Lower leg skin (tissue), 4 donors: ENCODE measurements around the gene TRPM2. TPM values are rescaled to one million over a fixed set of nuclear protein-coding genes. Genes with fewer than 3 reads are reported as not detected.

ENCODE experiments used
- DNase-seq, 2 donors: peaks; one replicate each; pipeline ENCODE4 v3.0.0-alpha.2; 2019; ENCODE audit warnings: low spot score in 2 of 2
- H3K4me3 ChIP-seq: fragments of 200-600 bp; sonication (generic); 2 replicates; pipeline ENCODE4 v1.5.1; 2017; ENCODE audit warnings: mild to moderate bottlenecking, low read depth; ENCODE audit not compliant: poor library complexity, severe bottlenecking
- POLR2A ChIP-seq, 2 donors: fragments of 450-650 bp; IDR thresholded peaks; one replicate each; pipeline ENCODE4 v1.6.1; 2016 to 2017; ENCODE audit warnings: antibody characterized with exemption in 2 of 2, mild to moderate bottlenecking in 1 of 2, moderate library complexity in 1 of 2
- WGBS, 2 donors: methylation state at CpG; one replicate each; pipeline ENCODE4 v1.1.5; 2018; 5-methylcytosine and 5-hydroxymethylcytosine counted together
- intact Hi-C: fragments of 100-400 bp; cut with DNase I; formaldehyde crosslinking; loops from one replicate; pipeline ENCODE4 v1.15.0; 2023; ENCODE audit warnings: low total_unique reads
- total RNA-seq, 4 donors: library from RNA; depleted of rRNA; stranded (reverse); fragments of >200 nt; gene quantifications; one replicate each; pipeline ENCODE4 v1.1.0, GENCODE V29; 2016
- TF ChIP-seq, protein P1 (sequence below), 3 donors: fragments of 450-650 bp; IDR thresholded peaks; one replicate each; pipeline ENCODE4 v1.5.1; 2016; ENCODE audit warnings: antibody characterized with exemption in 3 of 3, mild to moderate bottlenecking in 3 of 3, moderate library complexity in 2 of 3

Gene TRPM2
- total RNA-seq, 4 donors from 2014 or later, result 1.9 to 9.4 (median 2.2) TPM

- intact Hi-C loops, result no loop called here
- TF ChIP-seq POLR2A (IDR thresholded peaks at IDR 0.05), result no peak
- TF ChIP-seq, protein P1, sequence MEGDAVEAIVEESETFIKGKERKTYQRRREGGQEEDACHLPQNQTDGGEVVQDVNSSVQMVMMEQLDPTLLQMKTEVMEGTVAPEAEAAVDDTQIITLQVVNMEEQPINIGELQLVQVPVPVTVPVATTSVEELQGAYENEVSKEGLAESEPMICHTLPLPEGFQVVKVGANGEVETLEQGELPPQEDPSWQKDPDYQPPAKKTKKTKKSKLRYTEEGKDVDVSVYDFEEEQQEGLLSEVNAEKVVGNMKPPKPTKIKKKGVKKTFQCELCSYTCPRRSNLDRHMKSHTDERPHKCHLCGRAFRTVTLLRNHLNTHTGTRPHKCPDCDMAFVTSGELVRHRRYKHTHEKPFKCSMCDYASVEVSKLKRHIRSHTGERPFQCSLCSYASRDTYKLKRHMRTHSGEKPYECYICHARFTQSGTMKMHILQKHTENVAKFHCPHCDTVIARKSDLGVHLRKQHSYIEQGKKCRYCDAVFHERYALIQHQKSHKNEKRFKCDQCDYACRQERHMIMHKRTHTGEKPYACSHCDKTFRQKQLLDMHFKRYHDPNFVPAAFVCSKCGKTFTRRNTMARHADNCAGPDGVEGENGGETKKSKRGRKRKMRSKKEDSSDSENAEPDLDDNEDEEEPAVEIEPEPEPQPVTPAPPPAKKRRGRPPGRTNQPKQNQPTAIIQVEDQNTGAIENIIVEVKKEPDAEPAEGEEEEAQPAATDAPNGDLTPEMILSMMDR (IDR thresholded peaks at IDR 0.05), result no peak
Measured at GRCh38 chr21:44423941-44424607, 70.7 kb downstream of the TRPM2 start.

DNA sequence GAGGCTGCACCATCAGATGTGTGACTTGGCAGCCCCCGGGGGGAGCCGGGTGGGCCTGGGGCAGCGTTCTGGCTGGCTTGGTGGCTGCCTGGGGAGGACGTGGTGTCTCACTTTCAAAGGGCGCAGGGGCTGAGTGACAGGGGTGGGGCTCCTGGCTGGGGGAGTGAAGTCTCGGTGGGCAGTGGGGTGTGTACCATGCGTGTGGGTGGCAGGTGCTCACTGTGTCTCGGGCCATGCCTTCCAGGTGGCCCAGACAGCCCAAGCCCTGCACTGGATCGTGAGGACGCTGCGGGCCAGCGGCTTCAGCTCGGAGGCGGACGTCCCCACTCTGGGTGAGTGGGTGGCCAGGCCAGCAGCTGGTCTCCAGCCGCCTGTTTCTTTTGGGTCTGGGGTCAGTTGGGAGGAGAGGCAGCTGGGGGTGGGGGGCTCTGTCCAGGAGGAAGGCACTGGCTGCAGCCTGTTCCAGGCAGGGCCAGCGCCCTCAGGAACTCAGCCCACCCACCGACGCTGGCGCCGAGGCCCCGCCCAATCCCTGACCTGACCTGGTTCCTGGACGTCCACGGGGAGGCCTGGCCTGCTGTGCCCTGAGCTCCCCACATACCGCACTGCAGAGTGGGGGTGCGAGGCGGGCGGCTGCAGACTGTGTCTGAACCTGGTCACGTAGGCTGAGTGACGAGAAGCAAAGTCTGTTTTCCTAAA, 71.3 kb downstream of the TRPM2 start:
- 64 to 83% methylated on average over 12 to 25 of the region's 30 CpGs for WGBS, 2 donors
- intact Hi-C loops, result no loop called here
- peak in 1 of 2 donors; percentile 80 for DNase-seq
- no peak overlapping the region for H3K4me3 ChIP-seq
- no peak for TF ChIP-seq POLR2A (IDR thresholded peaks at IDR 0.05)
- TF ChIP-seq, protein P1 (IDR thresholded peaks at IDR 0.05), result no peak

More at GRCh38 chr21:44423941-44424607, 70.7 kb downstream of the TRPM2 start:
- WGBS, 2 donors, result 77 to 80% methylated on average over 7 to 17 of the region's 17 CpGs
- H3K4me3 ChIP-seq, result no peak overlapping the region
- DNase-seq, result peak in 1 of 2 donors; percentile 67

GRCh38 chr21:44425307-44425894, 72.0 kb downstream of the TRPM2 start:
- no peak for TF ChIP-seq POLR2A (IDR thresholded peaks at IDR 0.05)
- TF ChIP-seq, protein P1 (IDR thresholded peaks at IDR 0.05), result no peak
- intact Hi-C loops, result no loop called here
- peak in 1 of 2 donors; percentile 81 for DNase-seq
- H3K4me3 ChIP-seq, result no peak overlapping the region
- 64 to 79% methylated on average over 32 to 40 of the region's 40 CpGs for WGBS, 2 donors

DNA sequence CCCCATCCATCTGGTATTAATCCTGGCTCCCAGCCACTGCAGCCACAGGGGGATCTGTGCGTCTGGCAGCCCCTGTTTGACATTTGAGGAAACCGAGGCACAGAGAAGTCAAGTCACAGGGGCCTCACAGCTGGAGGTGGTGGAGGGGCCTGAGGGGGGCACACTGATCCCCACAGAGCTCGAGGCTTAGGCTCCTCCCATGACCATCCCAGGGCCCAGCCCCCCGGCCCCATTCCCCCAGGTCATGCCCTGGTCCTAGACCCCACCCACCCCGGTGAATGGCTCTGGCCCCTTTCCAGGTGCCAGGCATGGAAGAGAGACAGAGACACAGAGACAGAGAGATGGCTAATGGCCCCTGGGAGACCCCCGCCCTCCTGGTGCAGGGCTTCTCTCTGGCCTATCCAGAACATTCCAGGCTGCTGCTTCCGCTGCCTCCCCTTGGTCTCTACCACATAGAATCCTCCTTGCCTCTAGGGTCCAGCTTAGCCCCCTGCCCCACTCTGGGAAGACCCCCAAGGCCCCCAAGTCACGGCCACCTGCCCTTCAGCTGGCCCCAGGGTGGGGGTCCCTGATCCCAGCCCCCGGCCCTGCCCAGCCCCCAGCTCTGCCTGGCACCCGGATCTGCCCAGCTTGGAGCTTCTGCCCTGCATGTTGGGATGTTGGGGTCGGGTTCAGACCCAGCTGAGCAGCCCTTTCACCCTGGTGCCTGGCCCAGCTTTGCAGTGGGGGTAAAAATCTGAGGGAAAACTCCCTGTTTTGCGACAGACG, 72.7 kb downstream of the TRPM2 start:
- no peak overlapping the region for H3K4me3 ChIP-seq

DNA sequence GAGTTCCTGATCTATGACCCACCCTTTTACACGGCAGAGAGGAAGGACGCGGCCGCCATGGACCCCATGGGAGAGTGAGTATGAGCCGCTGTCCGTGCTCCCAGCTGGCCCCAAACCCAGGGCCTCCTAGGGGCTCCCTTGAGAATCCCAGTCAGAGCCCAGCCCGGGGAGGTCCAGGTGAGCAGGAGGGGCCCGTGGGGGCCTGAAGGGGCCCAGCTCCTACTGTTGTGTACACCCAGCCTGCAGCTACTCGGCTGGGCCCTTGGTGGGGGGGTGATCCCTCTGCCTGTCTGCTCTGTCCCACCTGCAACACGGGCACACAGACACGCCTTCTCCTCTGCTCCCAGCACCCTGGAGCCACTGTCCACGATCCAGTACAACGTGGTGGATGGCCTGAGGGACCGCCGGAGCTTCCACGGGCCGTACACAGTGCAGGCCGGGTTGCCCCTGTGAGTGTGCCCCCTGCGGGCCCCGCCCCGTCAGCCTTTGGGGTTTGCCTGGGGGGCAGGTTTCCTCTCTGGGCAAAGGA, 73.3 kb downstream of the TRPM2 start:
- no peak overlapping the region for H3K4me3 ChIP-seq
- TF ChIP-seq, protein P1 (IDR thresholded peaks at IDR 0.05), result no peak
- TF ChIP-seq POLR2A (IDR thresholded peaks at IDR 0.05), result no peak
- intact Hi-C loops, result no loop called here
- 68 to 80% methylated on average over 16 to 20 of the region's 21 CpGs for WGBS, 2 donors
- DNase-seq, result peak in 1 of 2 donors; percentile 80

More for the DNA sequence above, 72.7 kb downstream of the TRPM2 start:
- WGBS, 2 donors, result 65 to 71% methylated on average over 9 to 13 of the region's 13 CpGs
- intact Hi-C loops, result no loop called here
- DNase-seq, result peak in 1 of 2 donors; percentile 74
- TF ChIP-seq, protein P1 (IDR thresholded peaks at IDR 0.05), result no peak
- no peak for TF ChIP-seq POLR2A (IDR thresholded peaks at IDR 0.05)
